Body of pancreas (tissue), 4 donors: ENCODE measurements around the gene EHBP1.

Experiments used
- POLR2A ChIP-seq, 3 donors: fragments of 450-650 bp; IDR thresholded peaks; one replicate each; pipeline ENCODE4 v1.6.1; 2016; ENCODE audit warnings: antibody characterized with exemption in 3 of 3, mild to moderate bottlenecking in 2 of 3
- TF ChIP-seq, protein P1 (sequence below), 7 experiments: fragments of 450-650 bp in 4 of 7; fragments of 200-600 bp in 3 of 7; sonication (generic) in 3 of 7; IDR thresholded peaks; one replicate each; pipeline ENCODE4 v1.5.1; 2016 to 2019; ENCODE audit warnings: antibody characterized with exemption in 7 of 7

DNA sequence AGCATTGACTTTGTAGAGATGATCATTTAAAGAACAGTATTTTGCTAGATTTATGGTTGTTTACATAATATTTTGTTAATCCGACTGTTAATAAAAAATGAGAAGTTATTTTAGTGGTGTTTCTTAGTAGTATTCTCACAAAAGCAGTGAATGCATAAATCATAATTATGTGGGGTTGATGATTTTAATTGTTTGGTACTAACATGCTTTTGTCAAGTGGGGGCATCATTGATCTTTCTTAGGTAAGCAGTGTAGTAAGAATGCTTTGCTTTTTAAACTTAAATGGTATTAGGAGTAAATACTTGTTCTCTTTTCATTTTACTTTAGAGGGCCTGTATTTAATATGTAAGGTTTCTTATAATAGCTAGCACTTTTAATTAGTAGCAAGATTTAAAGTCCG, 235.9 kb downstream of the EHBP1 start:
- TF ChIP-seq, protein P1, sequence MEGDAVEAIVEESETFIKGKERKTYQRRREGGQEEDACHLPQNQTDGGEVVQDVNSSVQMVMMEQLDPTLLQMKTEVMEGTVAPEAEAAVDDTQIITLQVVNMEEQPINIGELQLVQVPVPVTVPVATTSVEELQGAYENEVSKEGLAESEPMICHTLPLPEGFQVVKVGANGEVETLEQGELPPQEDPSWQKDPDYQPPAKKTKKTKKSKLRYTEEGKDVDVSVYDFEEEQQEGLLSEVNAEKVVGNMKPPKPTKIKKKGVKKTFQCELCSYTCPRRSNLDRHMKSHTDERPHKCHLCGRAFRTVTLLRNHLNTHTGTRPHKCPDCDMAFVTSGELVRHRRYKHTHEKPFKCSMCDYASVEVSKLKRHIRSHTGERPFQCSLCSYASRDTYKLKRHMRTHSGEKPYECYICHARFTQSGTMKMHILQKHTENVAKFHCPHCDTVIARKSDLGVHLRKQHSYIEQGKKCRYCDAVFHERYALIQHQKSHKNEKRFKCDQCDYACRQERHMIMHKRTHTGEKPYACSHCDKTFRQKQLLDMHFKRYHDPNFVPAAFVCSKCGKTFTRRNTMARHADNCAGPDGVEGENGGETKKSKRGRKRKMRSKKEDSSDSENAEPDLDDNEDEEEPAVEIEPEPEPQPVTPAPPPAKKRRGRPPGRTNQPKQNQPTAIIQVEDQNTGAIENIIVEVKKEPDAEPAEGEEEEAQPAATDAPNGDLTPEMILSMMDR (IDR thresholded peaks at IDR 0.05), result no peak
- no peak for TF ChIP-seq POLR2A (IDR thresholded peaks at IDR 0.05)
